GM12801 (cell line): ENCODE data around the gene CHRM2.

Experiments used
- CTCF ChIP-seq: IDR thresholded peaks from one replicate; pipeline ENCODE4 v1.5.1; 2011; ENCODE audit warnings: control low read depth; ENCODE audit not compliant: insufficient read length; ENCODE audit errors: extremely low read depth

The CHRM2 gene

GRCh38 chr7:136993377-136993776, 124.9 kb downstream of the CHRM2 start:
- TF ChIP-seq CTCF = no peak

GRCh38 chr7:136997735-136998134, 129.3 kb downstream of the CHRM2 start:
- no peak for TF ChIP-seq CTCF

GRCh38 chr7:136998495-136998894, 130.0 kb downstream of the CHRM2 start:
- TF ChIP-seq CTCF = no peak

GRCh38 chr7:137000621-137001020, 132.2 kb downstream of the CHRM2 start:
- no peak for TF ChIP-seq CTCF

GRCh38 chr7:137001041-137001440, 132.6 kb downstream of the CHRM2 start:
- TF ChIP-seq CTCF = no peak

GRCh38 chr7:137001478-137001877, 133.0 kb downstream of the CHRM2 start:
- TF ChIP-seq CTCF = no peak

- TF ChIP-seq CTCF = no peak
These were observed 134.6 kb downstream of the CHRM2 start for GRCh38 chr7:137003086-137003485.

GRCh38 chr7:137003566-137003965, 135.1 kb downstream of the CHRM2 start:
- no peak for TF ChIP-seq CTCF
